Endothelial cell of umbilical vein (primary cell): ENCODE measurements around the gene TSNAX. TPM values are rescaled to one million over a fixed set of nuclear protein-coding genes. Genes with fewer than 3 reads are reported as not detected.

ENCODE experiments used
- BruUV-seq: library from RNA; stranded (reverse); fragments of 400-500 nt; replicated peaks from 2 replicates; lab custom pipeline; 2021; lab: Mats Ljungman, UMichigan
- CTCF ChIA-PET: fragments of 300-600, 350-600 bp; sonication (Branson Sonifier 250); formaldehyde crosslinking; loops from one replicate; lab custom pipeline; 2021; ENCODE audit warnings: antibody characterized with exemption, inconsistent platforms; lab: Charles Lee
- POLR2A ChIA-PET: fragments of 300-600, 350-600 bp; sonication (Branson Sonifier 250); formaldehyde crosslinking; loops from one replicate; lab custom pipeline; 2021; ENCODE audit warnings: antibody characterized with exemption, inconsistent platforms; lab: Charles Lee
- DNase-seq: peaks from one replicate; pipeline ENCODE4 v3.0.0-alpha.2; 2011; ENCODE audit warnings: low read depth, low spot score
- FAIRE-seq: peaks from 2 replicates; lab custom pipeline; 2011; peaks lifted over from hg19 to GRCh38; lab: Jason Lieb, UNC
- H2AFZ ChIP-seq: 2 replicates; pipeline ENCODE4 v1.6.0; 2012; ENCODE audit warnings: low read depth, low read length, control low read depth, inconsistent platforms
- H3K27ac ChIP-seq: 2 replicates; pipeline ENCODE4 v1.5.1; 2011; ENCODE audit warnings: low read depth, mild to moderate bottlenecking, control low read depth, low read length, moderate library complexity; ENCODE audit not compliant: insufficient read depth
- H3K27me3 ChIP-seq, 2 experiments: 2 replicates each; pipeline versions ENCODE4 v1.6.0 to v1.6.1; 2011; ENCODE audit warnings: low read length in 2 of 2, mixed read lengths in 1 of 2; ENCODE audit not compliant: control insufficient read depth in 2 of 2, insufficient read depth in 2 of 2
- H3K36me3 ChIP-seq, 2 experiments: 2 replicates in 1 of 2; 3 replicates in 1 of 2; pipeline ENCODE4 v1.5.1; 2011; ENCODE audit warnings: low read length in 2 of 2, mild to moderate bottlenecking in 1 of 2, moderate library complexity in 1 of 2; ENCODE audit not compliant: control insufficient read depth in 2 of 2, insufficient read depth in 2 of 2; ENCODE audit errors: extremely low read depth in 1 of 2
- H3K4me1 ChIP-seq: 3 replicates; pipeline ENCODE4 v1.5.1; 2011; ENCODE audit warnings: mild to moderate bottlenecking, low read length; ENCODE audit not compliant: control insufficient read depth, insufficient read depth; ENCODE audit errors: extremely low read depth
- H3K4me2 ChIP-seq: 2 replicates; pipeline ENCODE4 v1.6.1; 2011; ENCODE audit warnings: low read length, control low read depth, mixed read lengths; ENCODE audit not compliant: insufficient read depth
- H3K4me3 ChIP-seq, 3 experiments: fragments of 200-600 bp in 1 of 3; sonication (generic), shearing (Covaris generic) in 1 of 3; replicated peaks in 1 of 3; 2 replicates each; pipeline ENCODE4 v1.5.1; 2011 to 2016; ENCODE audit warnings: control low read depth in 3 of 3, low read length in 3 of 3, mild to moderate bottlenecking in 2 of 3, inconsistent platforms in 1 of 3, low read depth in 1 of 3, moderate library complexity in 1 of 3; ENCODE audit not compliant: insufficient read depth in 1 of 3
- H3K79me2 ChIP-seq: 2 replicates; pipeline ENCODE4 v1.6.0; 2012; ENCODE audit warnings: low read length, inconsistent platforms; ENCODE audit not compliant: control insufficient read depth, insufficient read depth
- H3K9ac ChIP-seq: replicated peaks from 2 replicates; pipeline ENCODE3; 2011; ENCODE audit warnings: low read length, control low read depth; ENCODE audit not compliant: insufficient read depth; ENCODE audit errors: extremely low read depth
- H3K9me1 ChIP-seq: replicated peaks from 3 replicates; pipeline ENCODE4 v1.6.0; 2011; ENCODE audit warnings: mild to moderate bottlenecking, low read length; ENCODE audit not compliant: control insufficient read depth, insufficient read depth; ENCODE audit errors: extremely low read depth
- H3K9me3 ChIP-seq: replicated peaks from 2 replicates; pipeline ENCODE4 v1.5.1; 2012; ENCODE audit warnings: low read length, inconsistent platforms; ENCODE audit not compliant: control insufficient read depth, insufficient read depth
- H4K20me1 ChIP-seq: replicated peaks from 2 replicates; pipeline ENCODE3; 2011; ENCODE audit warnings: mild to moderate bottlenecking, low read length; ENCODE audit not compliant: control insufficient read depth, insufficient read depth; ENCODE audit errors: extremely low read depth
- EZH2 ChIP-seq: IDR thresholded peaks from 2 replicates; pipeline ENCODE4 v1.6.1; 2012; ENCODE audit warnings: borderline replicate concordance, low read depth, mild to moderate bottlenecking, moderate library complexity, low read length, inconsistent platforms; ENCODE audit not compliant: severe bottlenecking
- FOS ChIP-seq: IDR thresholded peaks from 2 replicates; pipeline ENCODE4 v1.6.1; 2011; ENCODE audit warnings: mild to moderate bottlenecking, low read length, moderate library complexity, borderline replicate concordance; ENCODE audit not compliant: insufficient read depth
- GATA2 ChIP-seq: IDR thresholded peaks from 2 replicates; pipeline ENCODE4 v1.7.0; 2011; ENCODE audit warnings: low read depth, mild to moderate bottlenecking, moderate library complexity, mixed read lengths, low read length; ENCODE audit not compliant: insufficient read length, insufficient read depth
- JUN ChIP-seq: IDR thresholded peaks from 2 replicates; pipeline ENCODE4 v1.6.1; 2011; ENCODE audit warnings: borderline replicate concordance, low read depth; ENCODE audit not compliant: insufficient read length, insufficient read depth
- MYC ChIP-seq: IDR thresholded peaks from one replicate; pipeline ENCODE4 v1.6.1; 2011; ENCODE audit warnings: mild to moderate bottlenecking, low read depth, low read length
- POLR2A ChIP-seq: IDR thresholded peaks from 2 replicates; pipeline ENCODE4 v1.6.1; 2012; ENCODE audit warnings: low read depth, mild to moderate bottlenecking, control low read depth, low read length
- POLR2AphosphoS5 ChIP-seq: IDR thresholded peaks from 2 replicates; pipeline ENCODE4 v1.6.1; 2012; ENCODE audit warnings: low read depth, mild to moderate bottlenecking, control low read depth, low read length, moderate library complexity; ENCODE audit not compliant: insufficient read depth
- dilution Hi-C: fragments of 300-500 bp; cut with MboI; formaldehyde crosslinking; loops from one replicate; pipeline ENCODE4 v1.15.0; 2019; ENCODE audit warnings: low sequenced_read_pairs; ENCODE audit not compliant: extremely low pct_ligation_motif_present
- intact Hi-C: fragments of 100-400 bp; cut with micrococcal nuclease; formaldehyde crosslinking; loops from one replicate; pipeline ENCODE4 v1.10.0; 2022
- polyA plus RNA-seq, 4 experiments: library from polyadenylated mRNA; depleted of rRNA in 3 of 4; stranded (reverse) in 3 of 4; unstranded in 1 of 4; fragments of >200 nt; gene quantifications; 2 replicates each; pipeline versions ENCODE4 v1.2.1 to v1.2.3, GENCODE V29; 2011 to 2012; ENCODE audit warnings: missing spikeins in 1 of 4
- total RNA-seq: library from RNA; stranded (reverse); gene quantifications from 2 replicates; pipeline ENCODE4 v1.2.3, GENCODE V29; 2021
- TF ChIP-seq, protein P1 (sequence below), 2 donors: IDR thresholded peaks; 1 replicate in 1 of 2; 2 replicates in 1 of 2; pipeline ENCODE4 v1.5.1; 2011; ENCODE audit warnings: low read length in 2 of 2, mild to moderate bottlenecking in 2 of 2, moderate library complexity in 2 of 2, control low read depth in 1 of 2, inconsistent platforms in 1 of 2, low read depth in 1 of 2; ENCODE audit not compliant: insufficient read depth in 1 of 2; ENCODE audit errors: extremely low read depth in 1 of 2
- TF ChIP-seq, protein P2 (sequence below): IDR thresholded peaks from 2 replicates; pipeline ENCODE4 v1.6.1; 2011; ENCODE audit not compliant: insufficient read depth, insufficient read length

The TSNAX gene
- total and polyA plus RNA-seq, 2 donors (not counting 3 experiments of a cell fraction or from before 2014, with no cell fraction given): 6.3 to 26.3 TPM

- Histone ChIP-seq H3K27ac (no peak overlapping the region), H2AFZ (no peak overlapping the region), H3K9me1 (no peaks in the 10 kb centered on the region), H4K20me1 (no peaks in the 10 kb centered on the region), H3K79me2 (no peaks in the 10 kb centered on the region), H3K9me3 (no peaks in the 10 kb centered on the region), H3K9ac (no peak overlapping the region), H3K4me3 (no peak overlapping the region), H3K27me3 (no peaks in the 10 kb centered on the region), H3K4me1 (no peaks in the 10 kb centered on the region), H3K36me3 (no peaks in the 10 kb centered on the region), H3K4me2 (no peak overlapping the region)
- ChIA-PET POLR2A (no interaction called here), CTCF (no interaction called here)
- dilution Hi-C loops (no loop called here), intact Hi-C loops (no loop called here)
- BruUV-seq: no TSS peak
- FAIRE-seq (no peak), DNase-seq (no peak)
- no peak for TF ChIP-seq POLR2A
- no peak for TF ChIP-seq MYC
- TF ChIP-seq POLR2AphosphoS5: no peak
- no peak for TF ChIP-seq JUN
- TF ChIP-seq, protein P1, sequence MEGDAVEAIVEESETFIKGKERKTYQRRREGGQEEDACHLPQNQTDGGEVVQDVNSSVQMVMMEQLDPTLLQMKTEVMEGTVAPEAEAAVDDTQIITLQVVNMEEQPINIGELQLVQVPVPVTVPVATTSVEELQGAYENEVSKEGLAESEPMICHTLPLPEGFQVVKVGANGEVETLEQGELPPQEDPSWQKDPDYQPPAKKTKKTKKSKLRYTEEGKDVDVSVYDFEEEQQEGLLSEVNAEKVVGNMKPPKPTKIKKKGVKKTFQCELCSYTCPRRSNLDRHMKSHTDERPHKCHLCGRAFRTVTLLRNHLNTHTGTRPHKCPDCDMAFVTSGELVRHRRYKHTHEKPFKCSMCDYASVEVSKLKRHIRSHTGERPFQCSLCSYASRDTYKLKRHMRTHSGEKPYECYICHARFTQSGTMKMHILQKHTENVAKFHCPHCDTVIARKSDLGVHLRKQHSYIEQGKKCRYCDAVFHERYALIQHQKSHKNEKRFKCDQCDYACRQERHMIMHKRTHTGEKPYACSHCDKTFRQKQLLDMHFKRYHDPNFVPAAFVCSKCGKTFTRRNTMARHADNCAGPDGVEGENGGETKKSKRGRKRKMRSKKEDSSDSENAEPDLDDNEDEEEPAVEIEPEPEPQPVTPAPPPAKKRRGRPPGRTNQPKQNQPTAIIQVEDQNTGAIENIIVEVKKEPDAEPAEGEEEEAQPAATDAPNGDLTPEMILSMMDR (IDR thresholded peaks at IDR 0.05; ENCODE audit: extremely low read depth in 1 of 2, insufficient read depth in 1 of 2, low read depth in 1 of 2, low read length in 2 of 2): no peak
- no peak for TF ChIP-seq FOS
- TF ChIP-seq, protein P2, sequence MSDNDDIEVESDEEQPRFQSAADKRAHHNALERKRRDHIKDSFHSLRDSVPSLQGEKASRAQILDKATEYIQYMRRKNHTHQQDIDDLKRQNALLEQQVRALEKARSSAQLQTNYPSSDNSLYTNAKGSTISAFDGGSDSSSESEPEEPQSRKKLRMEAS: no peak
- TF ChIP-seq EZH2: no peak
- TF ChIP-seq GATA2: no peak
Observed at GRCh38 chr1:231594123-231594522, 65.7 kb downstream of the TSNAX start.
